Naive thymus-derived CD8-positive, alpha-beta T cell (primary cell): Measurements from ENCODE around the gene ENTHD1. TPM values are rescaled to one million over a fixed set of nuclear protein-coding genes. Genes with fewer than 3 reads are reported as not detected.
A peak's percentile ranks its signal among the peaks of the same experiment; 100 is the strongest.

Source experiments
- ATAC-seq, 2 donors: fragments of 150-1000 bp; cut with Tn5 transposase in 1 of 2; sonication (Bioruptor Pico), chemical (Tn5 transposase) in 1 of 2; 1 replicate in 1 of 2; 2 replicates in 1 of 2; pipeline ENCODE4 v1.10.0; 2021; ENCODE audit warnings: mild to moderate bottlenecking in 2 of 2, moderate library complexity in 2 of 2
- POLR2A ChIA-PET: fragments of 350-600 bp; sonication (Branson Sonifier 250); formaldehyde crosslinking; loops from one replicate; lab custom pipeline; 2021; ENCODE audit warnings: antibody characterized with exemption; lab: Charles Lee
- DNase-seq, 10 donors: peaks; one replicate each; pipeline versions ENCODE4 v3.0.0 to v3.0.0-alpha.2; 2020 to 2022
- H3K27ac Mint-ChIP-seq, 10 donors: one replicate each; pipeline ENCODE4 v1.8.0; 2020 to 2022; ENCODE audit warnings: mild to moderate bottlenecking in 10 of 10, mixed read lengths in 10 of 10, moderate library complexity in 4 of 10, inconsistent platforms in 1 of 10
- H3K27me3 Mint-ChIP-seq, 5 donors: one replicate each; pipeline ENCODE4 v1.8.0; 2021 to 2022; ENCODE audit warnings: mixed read lengths in 5 of 5
- H3K36me3 Mint-ChIP-seq, 3 donors: one replicate each; pipeline ENCODE4 v1.8.0; 2020 to 2022; ENCODE audit warnings: mixed read lengths in 3 of 3, mild to moderate bottlenecking in 2 of 3, inconsistent platforms in 1 of 3
- H3K4me1 Mint-ChIP-seq, 4 donors: one replicate each; pipeline ENCODE4 v1.8.0; 2021 to 2022; ENCODE audit warnings: mixed read lengths in 4 of 4
- H3K4me3 Mint-ChIP-seq, 10 donors: one replicate each; pipeline ENCODE4 v1.8.0; 2020 to 2022; ENCODE audit warnings: mild to moderate bottlenecking in 10 of 10, mixed read lengths in 10 of 10, moderate library complexity in 6 of 10, inconsistent platforms in 1 of 10
- H3K9me3 Mint-ChIP-seq, 9 donors: one replicate each; pipeline ENCODE4 v1.8.0; 2020 to 2022; ENCODE audit warnings: mixed read lengths in 9 of 9, mild to moderate bottlenecking in 3 of 9, inconsistent platforms in 1 of 9, moderate library complexity in 1 of 9
- polyA plus RNA-seq, 3 donors: library from polyadenylated mRNA; unstranded; fragments of 300-500 nt; fragmentation: Illumina TruSeq; gene quantifications; one replicate each; pipeline ENCODE4 v1.2.3, GENCODE V29; 2021
- total RNA-seq, 8 experiments: library from RNA in 2 of 8; stranded (reverse) in 2 of 8; gene quantifications; one replicate each; pipeline ENCODE4 v1.2.3 and lab custom pipeline; 2021 to 2026

Gene ENTHD1
- total and polyA plus RNA-seq, 5 experiments from 2014 or later: 0.20 to 0.41 (median 0.36) TPM

DNA sequence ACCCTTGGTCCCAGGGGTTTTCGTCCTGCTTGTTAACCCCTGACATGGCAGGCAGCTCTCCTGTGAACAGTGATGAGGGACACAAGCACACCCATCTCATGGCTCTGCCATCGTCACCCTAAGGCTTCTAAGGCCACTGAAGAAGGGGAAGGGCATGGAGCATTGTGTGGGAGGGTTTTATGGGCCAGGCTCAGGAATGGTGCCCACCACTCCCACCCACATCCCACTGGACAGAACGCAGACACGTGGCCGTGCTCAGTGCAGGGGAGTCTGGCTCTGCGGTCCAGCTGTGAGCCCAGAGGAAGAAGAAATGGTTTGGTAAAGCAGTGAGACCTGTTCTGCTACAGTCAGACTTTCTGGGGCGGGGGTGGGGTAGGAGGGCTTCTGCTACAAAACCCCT is 193.0 kb downstream of the ENTHD1 start:
- ATAC-seq: no peak
- peaks cover 0 to 6% (median 0%) of the 10 kb centered on the region in 5 donors for H3K27me3 Mint-ChIP-seq
- DNase-seq: no peak
- no peaks in the 10 kb centered on the region for H3K9me3 Mint-ChIP-seq
- POLR2A ChIA-PET: no interaction called here
- no peaks in the 10 kb centered on the region for H3K36me3 Mint-ChIP-seq
- H3K27ac Mint-ChIP-seq: no peak overlapping the region
- H3K4me3 Mint-ChIP-seq: no peak overlapping the region
- no peaks in the 10 kb centered on the region for H3K4me1 Mint-ChIP-seq

DNA sequence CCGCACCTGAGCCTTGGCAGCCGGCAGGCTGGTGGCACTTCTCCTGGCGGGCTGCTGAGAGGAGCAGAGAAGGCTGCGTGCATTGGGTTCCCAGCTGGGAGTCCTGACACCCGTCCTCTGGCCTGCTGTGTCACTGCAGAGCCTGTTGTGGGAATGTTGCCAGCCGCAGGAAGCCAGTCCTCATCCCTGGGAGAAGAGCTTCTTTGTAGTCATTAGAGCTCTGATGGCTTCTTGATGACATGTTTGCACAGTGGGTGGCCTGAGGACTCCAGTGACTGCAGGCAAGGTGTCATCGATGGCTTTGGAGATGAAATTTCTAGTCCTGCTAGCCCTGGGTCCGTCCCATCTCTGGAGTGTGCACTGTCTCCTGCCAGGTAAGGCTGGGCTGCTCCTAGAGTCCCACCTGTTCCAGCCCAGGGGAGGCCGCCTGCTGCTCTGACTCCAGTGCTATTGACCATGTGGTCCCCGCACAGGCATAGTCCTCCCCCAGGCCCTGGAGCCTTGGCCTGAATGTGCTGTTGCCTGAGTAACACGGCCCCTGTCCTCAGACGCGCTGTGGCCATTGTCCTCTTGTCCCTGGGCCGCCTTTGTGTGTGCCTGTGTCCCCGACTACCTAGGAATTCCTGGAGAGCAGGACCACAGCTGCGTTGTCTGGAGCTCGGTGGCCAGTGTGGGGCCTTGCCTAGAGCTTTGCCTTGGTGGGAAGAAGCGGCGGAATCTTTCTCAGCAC is 193.8 kb downstream of the ENTHD1 start:
- Mint-ChIP-seq H3K4me3 (no peak overlapping the region), H3K27ac (no peak overlapping the region), H3K27me3 (peaks cover 0 to 6% (median 3%) of the 10 kb centered on the region in 5 donors), H3K4me1 (no peaks in the 10 kb centered on the region), H3K36me3 (no peaks in the 10 kb centered on the region), H3K9me3 (no peaks in the 10 kb centered on the region)
- POLR2A ChIA-PET: no interaction called here
- ATAC-seq: no peak
- DNase-seq: no peak

DNA sequence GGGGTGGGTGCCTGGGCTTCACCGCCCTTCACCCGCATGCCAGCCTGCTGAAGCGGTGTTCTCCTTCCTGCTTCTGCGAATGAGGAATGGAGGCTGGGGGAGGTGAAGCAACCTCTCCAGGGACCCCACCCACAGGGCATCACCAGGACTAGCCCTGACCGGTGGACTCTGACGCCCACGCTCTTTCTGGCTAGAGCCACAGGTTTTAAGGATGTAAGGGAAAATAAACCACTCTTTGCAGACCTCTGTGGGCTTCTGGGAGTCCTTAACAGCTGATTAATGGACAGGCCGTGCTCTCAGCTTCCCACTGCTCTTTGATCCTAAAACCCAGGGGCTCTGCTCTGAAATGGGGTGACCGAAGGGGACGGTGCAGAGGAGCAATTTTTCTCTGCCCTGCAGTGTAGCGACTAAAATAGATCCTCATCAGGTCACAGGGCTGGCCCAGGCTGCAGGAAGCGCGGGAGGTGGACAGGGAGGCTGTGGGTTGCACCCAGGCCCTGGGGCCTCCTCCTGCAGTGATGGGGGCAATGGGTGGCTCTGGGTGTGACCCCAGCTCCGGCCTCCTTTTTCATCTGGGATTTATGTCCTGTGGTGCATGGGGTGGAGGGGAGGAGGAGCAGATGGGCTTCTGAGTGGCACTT is 195.7 kb downstream of the ENTHD1 start:
- Mint-ChIP-seq H3K27ac (no peak overlapping the region), H3K9me3 (no peaks in the 10 kb centered on the region), H3K27me3 (peaks cover 3 to 20% (median 7%) of the 10 kb centered on the region in 5 donors), H3K4me3 (no peak overlapping the region), H3K36me3 (no peaks in the 10 kb centered on the region), H3K4me1 (no peaks in the 10 kb centered on the region)
- ATAC-seq: no peak
- POLR2A ChIA-PET: no interaction called here
- DNase-seq: no peak

DNA sequence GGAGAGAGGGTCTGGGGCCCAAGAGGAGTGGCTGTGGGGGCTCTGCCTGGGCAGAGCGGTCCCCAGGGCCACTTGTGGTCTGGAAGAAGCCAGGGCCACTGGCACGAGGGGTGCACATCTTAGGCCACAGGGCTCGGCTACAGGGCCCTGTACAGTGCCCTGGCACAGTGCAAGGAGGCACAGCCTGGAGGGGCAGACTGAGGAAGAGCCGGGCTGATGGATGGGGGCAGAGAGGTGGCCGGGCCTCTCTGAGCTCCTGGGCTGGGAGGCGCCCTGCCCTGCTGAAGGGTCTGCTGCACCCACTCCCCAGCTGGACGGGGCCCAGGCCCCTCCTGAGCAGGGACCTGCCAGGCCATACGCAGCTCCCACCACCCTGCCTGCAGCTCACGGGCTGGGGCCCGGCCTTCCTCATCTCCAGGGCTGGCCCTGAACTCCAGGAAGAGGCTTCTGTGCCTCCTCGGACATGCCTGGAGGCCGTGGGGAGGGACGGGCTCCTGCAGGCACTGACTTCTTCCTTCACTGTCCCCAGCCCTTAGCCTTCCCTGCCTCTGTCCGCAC is 199.5 kb downstream of the ENTHD1 start:
- peak overlapping the region in 1 of 10 donors; percentile 46 for H3K27ac Mint-ChIP-seq
- H3K4me3 Mint-ChIP-seq: no peak overlapping the region
- H3K27me3 Mint-ChIP-seq: peaks cover 3 to 57% (median 23%) of the 10 kb centered on the region in 5 donors
- H3K9me3 Mint-ChIP-seq: no peaks in the 10 kb centered on the region
- DNase-seq (no peak), ATAC-seq (no peak)
- no peaks in the 10 kb centered on the region for H3K36me3 Mint-ChIP-seq
- POLR2A ChIA-PET: no interaction called here
- peaks cover 2 to 11% (median 6%) of the 10 kb centered on the region in 4 donors for H3K4me1 Mint-ChIP-seq

Other genes with a start within 250 kb of the ENTHD1 start
- 100 to 1,000 TPM; 202 TPM for gene GRAP2, start 7.3 kb upstream of the ENTHD1 start, total RNA-seq
- 100 to 1,000 TPM in 2 of 3 donors, 10 to 100 TPM in 1; 88.3 to 176 (median 133) TPM for gene GRAP2, start 7.3 kb upstream of the ENTHD1 start, polyA plus RNA-seq
- gene TMA7B, start 66.6 kb upstream of the ENTHD1 start, total RNA-seq: 10 to 100 TPM; 11.8 to 14.2 TPM
- gene TMA7B, start 66.6 kb upstream of the ENTHD1 start, polyA plus RNA-seq: 1 to 10 TPM; 1.5 to 3.5 (median 2.8) TPM
- 1 to 10 TPM in 1 of 2 experiments, under 1 TPM in 1; 0.41 to 1.2 TPM for gene FAM83F, start 101.2 kb upstream of the ENTHD1 start, total RNA-seq
- gene FAM83F, start 101.2 kb upstream of the ENTHD1 start, polyA plus RNA-seq: under 1 TPM in 2 of 3 donors, not detected in 1; 0.01 to 0.02 TPM